Astrocyte of the cerebellum (primary cell): ENCODE results near the gene PPP1R1A.

Source experiments
- DNase-seq: peaks from one replicate; pipeline ENCODE4 v3.0.0-alpha.2; 2011; ENCODE audit warnings: low read depth
- H3K4me3 ChIP-seq: 2 replicates; pipeline ENCODE4 v1.5.1; 2011; ENCODE audit warnings: mild to moderate bottlenecking, low read depth, low read length, moderate library complexity
- CTCF ChIP-seq: IDR thresholded peaks from 2 replicates; pipeline ENCODE4 v1.5.1; 2012; ENCODE audit warnings: low read length, low read depth, moderate library complexity, mild to moderate bottlenecking; ENCODE audit errors: missing control alignments
- in situ Hi-C: cut with HindIII; loops from 2 replicates; pipeline ENCODE4 v1.10.0; 2017; ENCODE audit warnings: low sequenced_read_pairs

Gene PPP1R1A

GRCh38 chr12:54595471-54595870, 7.0 kb upstream of the PPP1R1A start:
- TF ChIP-seq CTCF = no peak
- in situ Hi-C loops = no loop called here
- H3K4me3 ChIP-seq = no peak overlapping the region
- no peak for DNase-seq

- no peak for DNase-seq
- no peak for TF ChIP-seq CTCF
- no peak overlapping the region for H3K4me3 ChIP-seq
- in situ Hi-C loops = no loop called here
Measured at GRCh38 chr12:54593725-54594124, 5.3 kb upstream of the PPP1R1A start.

GRCh38 chr12:54593135-54593534, 4.7 kb upstream of the PPP1R1A start:
- no peak for DNase-seq
- in situ Hi-C loops = no loop called here
- no peak for TF ChIP-seq CTCF
- no peak overlapping the region for H3K4me3 ChIP-seq

- peak; percentile 5 for DNase-seq
- in situ Hi-C loops = no loop called here
- TF ChIP-seq CTCF = no peak
- H3K4me3 ChIP-seq = no peak overlapping the region
Measured at GRCh38 chr12:54592316-54592715, 3.9 kb upstream of the PPP1R1A start.

GRCh38 chr12:54590978-54591591, 2.6 kb upstream of the PPP1R1A start:
- no peak for TF ChIP-seq CTCF
- DNase-seq = no peak
- H3K4me3 ChIP-seq = no peak overlapping the region
- in situ Hi-C loops = no loop called here

GRCh38 chr12:54589964-54590363, 1.5 kb upstream of the PPP1R1A start:
- in situ Hi-C loops = no loop called here
- H3K4me3 ChIP-seq = no peak overlapping the region
- no peak for TF ChIP-seq CTCF
- no peak for DNase-seq

GRCh38 chr12:54588890-54589267, 420 bp upstream of the PPP1R1A start:
- H3K4me3 ChIP-seq = no peak overlapping the region
- no peak for DNase-seq
- TF ChIP-seq CTCF = no peak
- in situ Hi-C loops = no loop called here
